Suprapubic skin (tissue), 4 donors: Measurements from ENCODE around the gene ZP4.

Experiments used
- CTCF ChIP-seq, 2 donors: fragments of 200-600 bp in 1 of 2; fragments of 450-650 bp in 1 of 2; sonication (generic) in 1 of 2; IDR thresholded peaks; one replicate each; pipeline ENCODE4 v1.5.1; 2016 to 2019; ENCODE audit warnings: antibody characterized with exemption in 2 of 2, mild to moderate bottlenecking in 1 of 2, moderate library complexity in 1 of 2
- EP300 ChIP-seq: sonication (generic); formaldehyde crosslinking; IDR thresholded peaks from one replicate; pipeline ENCODE4 v1.6.1; 2017; ENCODE audit warnings: antibody characterized with exemption
- POLR2A ChIP-seq, 2 donors: fragments of 450-650 bp; IDR thresholded peaks; one replicate each; pipeline ENCODE4 v1.6.1; 2017; ENCODE audit warnings: antibody characterized with exemption in 2 of 2, mild to moderate bottlenecking in 2 of 2, moderate library complexity in 2 of 2
- POLR2AphosphoS5 ChIP-seq, 3 donors: sonication (generic); formaldehyde crosslinking; IDR thresholded peaks; one replicate each; pipeline ENCODE4 v1.6.1; 2017; ENCODE audit warnings: antibody characterized with exemption in 3 of 3

- TF ChIP-seq EP300 (no peak), CTCF (IDR thresholded peaks at IDR 0.05) (no peak), POLR2AphosphoS5 (IDR thresholded peaks at IDR 0.05) (no peak), POLR2A (IDR thresholded peaks at IDR 0.05) (no peak)
These were observed at the start of gene ZP4 for GRCh38 chr1:237890822-237891221.
